Stomach (tissue), 9 donors: ENCODE results near the gene AGRP. TPM values are rescaled to one million over a fixed set of nuclear protein-coding genes. Genes with fewer than 3 reads are reported as not detected.
"Not testable (repeated sequence)": the region's sequence is repeated elsewhere in the genome, so short reads cannot be mapped to it uniquely, and the experiment has no call there.

ENCODE experiments used
- DNase-seq, 2 donors: peaks; one replicate each; pipeline versions ENCODE4 v3.0.0 to v3.0.0-alpha.2; 2013 to 2019
- H3K27ac ChIP-seq, 5 donors: fragments of 200-600 bp in 4 of 5; sonication (generic) in 4 of 5; one replicate each; pipeline ENCODE4 v1.5.1; 2013 to 2019; ENCODE audit warnings: mild to moderate bottlenecking in 1 of 5, moderate library complexity in 1 of 5
- H3K27me3 ChIP-seq, 3 donors: fragments of 200-600 bp; sonication (generic); one replicate each; pipeline ENCODE4 v1.5.1; 2017 to 2019; ENCODE audit warnings: mixed run types in 1 of 3
- H3K36me3 ChIP-seq, 4 donors: fragments of 200-600 bp; sonication (generic); 1 replicate in 3 of 4; 2 replicates in 1 of 4; pipeline ENCODE4 v1.5.1; 2016 to 2019
- H3K4me1 ChIP-seq, 4 donors: fragments of 200-600 bp; sonication (generic); one replicate each; pipeline ENCODE4 v1.5.1; 2016 to 2019
- H3K4me3 ChIP-seq, 4 donors: fragments of 200-600 bp; sonication (generic) in 3 of 4; one replicate each; pipeline ENCODE4 v1.5.1; 2016 to 2019; ENCODE audit warnings: mild to moderate bottlenecking in 1 of 4
- H3K9me3 ChIP-seq, 4 donors: fragments of 200-600 bp; sonication (generic); one replicate each; pipeline ENCODE4 v1.5.1; 2016 to 2019
- CTCF ChIP-seq, 7 experiments: fragments of 450-650 bp in 4 of 7; fragments of 200-600 bp in 3 of 7; sonication (generic) in 3 of 7; IDR thresholded peaks; one replicate each; pipeline ENCODE4 v1.5.1; 2016 to 2019; ENCODE audit warnings: antibody characterized with exemption in 7 of 7, control low read depth in 2 of 7, mild to moderate bottlenecking in 1 of 7
- EP300 ChIP-seq: sonication (generic); formaldehyde crosslinking; IDR thresholded peaks from one replicate; pipeline ENCODE4 v1.6.1; 2017; ENCODE audit warnings: antibody characterized with exemption
- POLR2A ChIP-seq, 4 donors: fragments of 450-650 bp; IDR thresholded peaks; one replicate each; pipeline ENCODE4 v1.6.1; 2016; ENCODE audit warnings: antibody characterized with exemption in 4 of 4, control low read depth in 2 of 4, mild to moderate bottlenecking in 1 of 4, moderate library complexity in 1 of 4
- POLR2AphosphoS5 ChIP-seq, 3 donors: sonication (generic); formaldehyde crosslinking; IDR thresholded peaks; one replicate each; pipeline ENCODE4 v1.6.1; 2016; ENCODE audit warnings: antibody characterized with exemption in 3 of 3
- WGBS, 5 donors: extraction: QIAGEN DNeasy Blood & Tissue Kit in 3 of 5; methylation state at CpG; one replicate each; pipeline versions ENCODE4 v1.1.5 to v1.1.7; 2013 to 2018; 5-methylcytosine and 5-hydroxymethylcytosine counted together
- intact Hi-C: fragments of 100-400 bp; cut with DNase I; formaldehyde crosslinking; loops from one replicate; pipeline ENCODE4 v1.15.1; 2023; ENCODE audit warnings: low total_unique reads
- polyA plus RNA-seq, 3 donors: library from polyadenylated mRNA; stranded (reverse); fragments of 200-250 nt; gene quantifications; one replicate each; pipeline ENCODE4 v1.2.3, GENCODE V29; 2013
- total RNA-seq, 5 donors: library from RNA; depleted of rRNA; stranded (reverse); fragments of >200 nt; gene quantifications; one replicate each; pipeline versions ENCODE4 v1.1.0 to v1.2.3, GENCODE V29; 2014 to 2016
- donor health status: healthy with polysubstance abuse.
- donor health status: Bipolar disorder and iron deficiency.
- donor health status: healthy.

The AGRP gene
- total and polyA plus RNA-seq, 8 donors = not detected

- Histone ChIP-seq H3K27ac (peak overlapping the region; percentile 9 to 79 (median 70)), H3K4me3 (no peak overlapping the region), H3K9me3 (no peaks in the 10 kb centered on the region), H3K4me1 (peaks cover 19 to 67% (median 30%) of the 10 kb centered on the region in 4 donors), H3K27me3 (no peaks in the 10 kb centered on the region), H3K36me3 (peaks cover 0 to 10% (median 9%) of the 10 kb centered on the region in 4 donors)
- peak in 1 of 2 donors; percentile 54 for DNase-seq
- intact Hi-C loops = no loop called here
- 44 to 51% (median 49%) methylated on average over 4 of the region's 4 CpGs for WGBS, 5 donors
- TF ChIP-seq POLR2AphosphoS5 (IDR thresholded peaks at IDR 0.05) = peak in 1 of 3 donors; percentile 16
- no peak for TF ChIP-seq CTCF (IDR thresholded peaks at IDR 0.05)
Measured at GRCh38 chr16:67489401-67490083, 6.2 kb upstream of the AGRP start.

- H3K4me3 ChIP-seq, H3K27me3 ChIP-seq, H3K27ac ChIP-seq, DNase-seq, intact Hi-C loops, H3K9me3 ChIP-seq: not testable (repeated sequence)
- 83 to 99% (median 91%) methylated on average over 4 of the region's 4 CpGs for WGBS, 5 donors
- Histone ChIP-seq H3K36me3 (peaks cover 0 to 18% (median 16%) of the 10 kb centered on the region in 4 donors), H3K4me1 (peaks cover 22 to 67% (median 34%) of the 10 kb centered on the region in 4 donors)
Measured at GRCh38 chr16:67487561-67487960, 4.2 kb upstream of the AGRP start.

- 65 to 72% (median 69%) methylated on average over 3 of the region's 3 CpGs for WGBS, 5 donors
- H3K36me3 ChIP-seq = peaks cover 0 to 18% (median 16%) of the 10 kb centered on the region in 4 donors
- H3K27me3 ChIP-seq = no peaks in the 10 kb centered on the region
- no peaks in the 10 kb centered on the region for H3K9me3 ChIP-seq
- no peak overlapping the region for H3K4me3 ChIP-seq
- H3K27ac ChIP-seq = peak overlapping the region in 1 of 5 donors; percentile 10
- no peak for TF ChIP-seq CTCF (IDR thresholded peaks at IDR 0.05)
- no peak for TF ChIP-seq EP300
- TF ChIP-seq POLR2AphosphoS5 (IDR thresholded peaks at IDR 0.05) = no peak
- no peak for TF ChIP-seq POLR2A (IDR thresholded peaks at IDR 0.05)
- intact Hi-C loops = no loop called here
- no peak for DNase-seq
- H3K4me1 ChIP-seq = peaks cover 26 to 70% (median 41%) of the 10 kb centered on the region in 4 donors
Measured at GRCh38 chr16:67486805-67487204, 3.5 kb upstream of the AGRP start.

GRCh38 chr16:67483731-67484525 lies 581 bp upstream of the AGRP start:
- TF ChIP-seq CTCF (IDR thresholded peaks at IDR 0.05) (no peak), POLR2AphosphoS5 (IDR thresholded peaks at IDR 0.05) (no peak), POLR2A (IDR thresholded peaks at IDR 0.05) (no peak), EP300 (no peak)
- no peaks in the 10 kb centered on the region for H3K27me3 ChIP-seq
- no peaks in the 10 kb centered on the region for H3K9me3 ChIP-seq
- 89 to 92% (median 90%) methylated on average over 12 of the region's 12 CpGs for WGBS, 5 donors
- peaks cover 30 to 57% (median 43%) of the 10 kb centered on the region in 4 donors for H3K4me1 ChIP-seq
- H3K36me3 ChIP-seq = peaks cover 0 to 18% (median 16%) of the 10 kb centered on the region in 4 donors
- H3K4me3 ChIP-seq = no peak overlapping the region
- no peak overlapping the region for H3K27ac ChIP-seq
- intact Hi-C loops = no loop called here
- no peak for DNase-seq
